CD14-positive monocyte (primary cell): ENCODE measurements around the gene ABHD12. TPM values are rescaled to one million over a fixed set of nuclear protein-coding genes. Genes with fewer than 3 reads are reported as not detected.
"Not testable (repeated sequence)": the region's sequence is repeated elsewhere in the genome, so short reads cannot be mapped to it uniquely, and the experiment has no call there.

Source experiments
- DNase-seq, 3 donors: peaks; one replicate each; pipeline ENCODE4 v3.0.0-alpha.2; 2011 to 2022
- H2AFZ ChIP-seq: 2 replicates; pipeline ENCODE4 v1.6.0; 2012; ENCODE audit warnings: mild to moderate bottlenecking, low read depth, low read length, inconsistent platforms; ENCODE audit not compliant: insufficient read depth, poor library complexity, severe bottlenecking
- H3K27ac ChIP-seq, 2 donors: 1 replicate in 1 of 2; 2 replicates in 1 of 2; pipeline ENCODE4 v1.5.1; 2012 to 2013; ENCODE audit warnings: low read length in 2 of 2, control low read depth in 1 of 2, inconsistent platforms in 1 of 2, low read depth in 1 of 2, mild to moderate bottlenecking in 1 of 2
- H3K27me3 ChIP-seq, 2 donors: one replicate each; pipeline versions ENCODE4 v1.6.0 to v1.6.1; 2011 to 2013; ENCODE audit warnings: low read length in 2 of 2; ENCODE audit not compliant: control insufficient read depth in 2 of 2, insufficient read depth in 2 of 2
- H3K36me3 ChIP-seq, 2 donors: replicated peaks in 1 of 2; 1 replicate in 1 of 2; 2 replicates in 1 of 2; pipeline versions ENCODE4 v1.5.1 to v1.6.1; 2012 to 2013; ENCODE audit warnings: low read length in 2 of 2, control low read depth in 1 of 2, inconsistent platforms in 1 of 2, mild to moderate bottlenecking in 1 of 2; ENCODE audit not compliant: insufficient read depth in 2 of 2, control insufficient read depth in 1 of 2
- H3K4me1 ChIP-seq, 2 donors: 1 replicate in 1 of 2; 2 replicates in 1 of 2; pipeline versions ENCODE4 v1.5.1 to v1.6.1; 2012 to 2013; ENCODE audit warnings: low read length in 2 of 2, control low read depth in 1 of 2, inconsistent platforms in 1 of 2, mild to moderate bottlenecking in 1 of 2, moderate library complexity in 1 of 2; ENCODE audit not compliant: insufficient read depth in 2 of 2, control insufficient read depth in 1 of 2
- H3K4me2 ChIP-seq: replicated peaks from 2 replicates; pipeline ENCODE3; 2012; ENCODE audit warnings: low read length, moderate library complexity, mild to moderate bottlenecking; ENCODE audit not compliant: poor library complexity, severe bottlenecking; ENCODE audit errors: extremely low read depth
- H3K4me3 ChIP-seq, 3 experiments: fragments of 200-600 bp in 1 of 3; sonication (generic) in 1 of 3; replicated peaks in 1 of 3; 1 replicate in 2 of 3; 2 replicates in 1 of 3; pipeline ENCODE4 v1.5.1; 2011 to 2013; ENCODE audit warnings: low read length in 3 of 3, mild to moderate bottlenecking in 3 of 3, control low read depth in 2 of 3, low read depth in 2 of 3, inconsistent platforms in 1 of 3, moderate library complexity in 1 of 3
- H3K79me2 ChIP-seq: 2 replicates; pipeline ENCODE4 v1.6.0; 2012; ENCODE audit warnings: mild to moderate bottlenecking, control low read depth, inconsistent platforms, low read length, moderate library complexity; ENCODE audit not compliant: insufficient read depth
- H3K9ac ChIP-seq: 2 replicates; pipeline ENCODE4 v1.6.0; 2017; ENCODE audit warnings: low read length, mild to moderate bottlenecking; ENCODE audit not compliant: insufficient read depth, poor library complexity, severe bottlenecking
- H3K9me3 ChIP-seq, 2 donors: replicated peaks in 1 of 2; 1 replicate in 1 of 2; 2 replicates in 1 of 2; pipeline versions ENCODE4 v1.5.1 to v1.6.1; 2012 to 2013; ENCODE audit warnings: low read length in 2 of 2, control low read depth in 1 of 2; ENCODE audit not compliant: control insufficient read depth in 1 of 2, insufficient read depth in 1 of 2
- H4K20me1 ChIP-seq: 2 replicates; pipeline ENCODE4 v1.6.0; 2012; ENCODE audit warnings: mild to moderate bottlenecking, low read length, control low read depth, moderate library complexity; ENCODE audit not compliant: insufficient read depth
- H3K27ac Mint-ChIP-seq, 7 donors: one replicate each; pipeline ENCODE4 v1.8.0; 2020; ENCODE audit warnings: mild to moderate bottlenecking in 7 of 7, mixed read lengths in 7 of 7, moderate library complexity in 6 of 7, inconsistent platforms in 2 of 7
- H3K27me3 Mint-ChIP-seq, 3 donors: one replicate each; pipeline ENCODE4 v1.8.0; 2021 to 2022; ENCODE audit warnings: low read depth in 3 of 3, mild to moderate bottlenecking in 3 of 3, mixed read lengths in 3 of 3, moderate library complexity in 3 of 3, inconsistent platforms in 1 of 3
- H3K36me3 Mint-ChIP-seq, 2 donors: one replicate each; pipeline ENCODE4 v1.8.0; 2020; ENCODE audit warnings: mixed read lengths in 2 of 2, inconsistent platforms in 1 of 2, mild to moderate bottlenecking in 1 of 2
- H3K4me1 Mint-ChIP-seq: one replicate; pipeline ENCODE4 v1.8.0; 2020; ENCODE audit warnings: mild to moderate bottlenecking, mixed read lengths
- H3K4me3 Mint-ChIP-seq, 2 donors: one replicate each; pipeline ENCODE4 v1.8.0; 2020; ENCODE audit warnings: mild to moderate bottlenecking in 2 of 2, mixed read lengths in 2 of 2, moderate library complexity in 1 of 2
- H3K9me3 Mint-ChIP-seq, 7 donors: one replicate each; pipeline ENCODE4 v1.8.0; 2020 to 2022; ENCODE audit warnings: mixed read lengths in 7 of 7, mild to moderate bottlenecking in 6 of 7, moderate library complexity in 6 of 7, inconsistent platforms in 2 of 7
- WGBS: methylation state at CpG from one replicate; pipeline ENCODE4 v1.1.5; 2013; ENCODE audit warnings: missing lambda C conversion rate; ENCODE audit not compliant: insufficient coverage; 5-methylcytosine and 5-hydroxymethylcytosine counted together
- intact Hi-C, 2 donors: fragments of 100-400 bp; cut with micrococcal nuclease; formaldehyde crosslinking; loops; one replicate each; pipeline versions ENCODE4 v1.15.0 to v1.15.1; 2023
- polyA plus RNA-seq, 3 donors: library from polyadenylated mRNA; depleted of rRNA in 1 of 3; unstranded in 2 of 3; stranded (reverse) in 1 of 3; fragments of 300-500 nt in 2 of 3; fragments of >200 nt in 1 of 3; fragmentation: Illumina TruSeq in 2 of 3; gene quantifications; 1 replicate in 2 of 3; 2 replicates in 1 of 3; pipeline ENCODE4 v1.2.3, GENCODE V29; 2012 to 2021
- TF ChIP-seq, protein P1 (sequence below): fragments of 200-600 bp; IDR thresholded peaks from one replicate; pipeline ENCODE4 v1.8.0; 2022; ENCODE audit warnings: antibody characterized with exemption, mild to moderate bottlenecking

The ABHD12 gene
- polyA plus RNA-seq, 3 donors = 20.3 to 34.5 (median 32.1) TPM

DNA sequence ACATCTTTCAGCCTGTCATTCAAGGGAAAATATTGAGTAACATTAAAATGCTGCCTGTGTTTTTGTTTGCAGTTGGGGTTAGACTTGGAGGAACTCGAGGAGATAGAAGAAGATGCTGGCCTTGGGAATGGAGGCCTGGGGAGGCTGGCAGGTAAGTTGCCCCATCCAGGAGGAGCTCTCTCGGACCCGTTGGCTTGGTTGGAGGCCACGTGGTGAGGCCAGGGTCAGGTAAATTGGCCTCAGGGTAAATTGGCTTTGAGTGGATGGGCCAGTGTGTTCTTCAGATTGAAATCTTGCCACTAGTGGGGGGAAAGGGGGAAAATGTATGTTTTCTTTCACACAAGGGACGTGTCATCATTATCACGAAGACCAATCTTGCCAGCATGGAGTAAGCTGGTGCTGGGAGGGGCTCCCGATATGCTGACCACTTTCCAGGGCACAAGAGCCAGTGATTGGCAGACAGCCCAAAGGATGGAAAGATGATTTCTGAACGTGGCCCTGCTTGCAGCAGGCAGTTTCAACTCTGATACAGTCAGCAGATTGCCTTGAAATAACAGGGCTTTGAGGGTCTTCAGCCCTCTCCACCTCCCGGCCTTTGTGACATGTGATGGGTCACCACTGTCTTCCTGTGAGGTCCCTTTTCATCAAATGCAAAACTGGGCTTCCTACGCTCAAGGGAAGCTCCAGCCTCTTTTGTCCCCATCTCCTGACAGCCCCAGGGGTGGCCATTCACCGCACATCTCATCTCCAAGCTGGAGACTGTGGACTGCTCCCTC is 121.4 kb downstream of the ABHD12 start:
- Histone ChIP-seq H3K27me3 (no peaks in the 10 kb centered on the region), H3K4me3 (no peak overlapping the region), H3K4me1 (no peaks in the 10 kb centered on the region), H3K79me2 (no peaks in the 10 kb centered on the region), H4K20me1 (no peaks in the 10 kb centered on the region), H3K4me2 (no peak overlapping the region), H3K27ac (no peak overlapping the region), H3K9ac (no peak overlapping the region), H3K9me3 (no peaks in the 10 kb centered on the region), H3K36me3 (peaks cover 44 to 59% of the 10 kb centered on the region in 2 donors), H2AFZ (no peak overlapping the region)
- Mint-ChIP-seq H3K4me3 (no peak overlapping the region), H3K27ac (peak overlapping the region in 2 of 7 donors; percentile 26 to 63), H3K27me3 (no peaks in the 10 kb centered on the region), H3K36me3 (peaks cover 49 to 63% of the 10 kb centered on the region in 2 donors), H3K9me3 (no peaks in the 10 kb centered on the region), H3K4me1 (peaks cover 2% of the 10 kb centered on the region)
- intact Hi-C loops = no loop called here
- WGBS = 95% methylated on average over 10 of the region's 11 CpGs
- TF ChIP-seq, protein P1, sequence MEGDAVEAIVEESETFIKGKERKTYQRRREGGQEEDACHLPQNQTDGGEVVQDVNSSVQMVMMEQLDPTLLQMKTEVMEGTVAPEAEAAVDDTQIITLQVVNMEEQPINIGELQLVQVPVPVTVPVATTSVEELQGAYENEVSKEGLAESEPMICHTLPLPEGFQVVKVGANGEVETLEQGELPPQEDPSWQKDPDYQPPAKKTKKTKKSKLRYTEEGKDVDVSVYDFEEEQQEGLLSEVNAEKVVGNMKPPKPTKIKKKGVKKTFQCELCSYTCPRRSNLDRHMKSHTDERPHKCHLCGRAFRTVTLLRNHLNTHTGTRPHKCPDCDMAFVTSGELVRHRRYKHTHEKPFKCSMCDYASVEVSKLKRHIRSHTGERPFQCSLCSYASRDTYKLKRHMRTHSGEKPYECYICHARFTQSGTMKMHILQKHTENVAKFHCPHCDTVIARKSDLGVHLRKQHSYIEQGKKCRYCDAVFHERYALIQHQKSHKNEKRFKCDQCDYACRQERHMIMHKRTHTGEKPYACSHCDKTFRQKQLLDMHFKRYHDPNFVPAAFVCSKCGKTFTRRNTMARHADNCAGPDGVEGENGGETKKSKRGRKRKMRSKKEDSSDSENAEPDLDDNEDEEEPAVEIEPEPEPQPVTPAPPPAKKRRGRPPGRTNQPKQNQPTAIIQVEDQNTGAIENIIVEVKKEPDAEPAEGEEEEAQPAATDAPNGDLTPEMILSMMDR = no peak
- DNase-seq = no peak

DNA sequence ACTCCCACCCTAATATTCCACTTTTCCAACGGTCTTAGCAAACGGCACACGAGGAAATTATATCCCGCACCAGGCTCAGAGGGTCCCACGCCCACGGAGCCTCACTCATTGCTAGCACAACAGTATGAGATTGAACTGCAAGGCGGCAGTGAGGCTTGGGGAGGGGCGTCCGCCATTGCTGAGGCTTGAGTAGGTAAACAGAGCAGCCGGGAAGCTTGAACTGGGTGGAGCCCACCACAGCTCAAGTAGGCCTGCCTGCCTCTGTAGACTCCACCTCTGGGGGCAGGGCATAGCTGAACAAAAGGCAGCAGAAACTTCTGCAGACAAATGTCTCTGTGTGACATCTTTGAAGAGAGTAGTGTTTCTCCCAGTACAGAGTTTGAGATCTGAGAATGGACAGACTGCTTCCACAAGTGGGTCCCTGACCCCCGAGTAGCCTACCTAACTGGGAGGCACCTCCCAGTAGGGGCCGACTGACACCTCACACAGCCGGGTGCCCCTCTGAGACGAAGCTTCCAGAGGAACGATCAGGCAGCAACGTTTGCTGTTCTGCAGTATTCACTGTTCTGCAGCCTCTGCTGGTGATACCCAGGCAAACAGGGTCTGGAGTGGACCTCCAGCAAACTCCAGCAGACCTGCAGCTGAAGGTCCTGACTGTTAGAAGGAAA is 129.7 kb downstream of the ABHD12 start:
- H3K4me3 Mint-ChIP-seq, DNase-seq, H3K4me2 ChIP-seq, H3K27me3 Mint-ChIP-seq, H3K4me3 ChIP-seq, H2AFZ ChIP-seq, H3K27ac ChIP-seq, H3K9me3 ChIP-seq, intact Hi-C loops, H3K9ac ChIP-seq, H3K27me3 ChIP-seq, H3K4me1 ChIP-seq, H3K4me1 Mint-ChIP-seq, H3K27ac Mint-ChIP-seq: not testable (repeated sequence)
- Mint-ChIP-seq H3K9me3 (peaks cover 2 to 14% (median 6%) of the 10 kb centered on the region in 7 donors), H3K36me3 (peaks cover 35 to 56% of the 10 kb centered on the region in 2 donors)
- 99% methylated on average over 9 of the region's 16 CpGs for WGBS
- Histone ChIP-seq H3K79me2 (peaks cover 27% of the 10 kb centered on the region), H4K20me1 (peaks cover 37% of the 10 kb centered on the region), H3K36me3 (peaks cover 21 to 34% of the 10 kb centered on the region in 2 donors)
